Spinal cord (tissue), 10 donors: ENCODE results near the gene SORCS2. TPM values are rescaled to one million over a fixed set of nuclear protein-coding genes. Genes with fewer than 3 reads are reported as not detected.

Experiments
- DNase-seq, 6 donors: peaks; one replicate each; pipeline versions ENCODE4 v3.0.0 to v3.0.0-alpha.2; 2013 to 2015; ENCODE audit warnings: low spot score in 6 of 6, low read depth in 4 of 6
- H3K27ac ChIP-seq: one replicate; pipeline ENCODE4 v1.5.1; 2013; ENCODE audit warnings: low read depth, low read length, control low read depth
- H3K27me3 ChIP-seq: one replicate; pipeline ENCODE4 v1.6.1; 2013; ENCODE audit warnings: low read length; ENCODE audit not compliant: control insufficient read depth, insufficient read depth
- H3K36me3 ChIP-seq: one replicate; pipeline ENCODE4 v1.6.1; 2013; ENCODE audit warnings: low read length; ENCODE audit not compliant: control insufficient read depth, insufficient read depth
- H3K4me1 ChIP-seq: one replicate; pipeline ENCODE4 v1.6.1; 2013; ENCODE audit warnings: low read length; ENCODE audit not compliant: control insufficient read depth, insufficient read depth
- H3K4me3 ChIP-seq: one replicate; pipeline ENCODE4 v1.5.1; 2013; ENCODE audit warnings: low read depth, low read length, control low read depth
- H3K9me3 ChIP-seq: one replicate; pipeline ENCODE4 v1.6.1; 2013; ENCODE audit warnings: low read length; ENCODE audit not compliant: control insufficient read depth, insufficient read depth
- WGBS: methylation state at CpG from one replicate; pipeline ENCODE4 v1.1.5; 2013; ENCODE audit warnings: missing lambda C conversion rate; ENCODE audit not compliant: insufficient coverage; 5-methylcytosine and 5-hydroxymethylcytosine counted together
- polyA plus RNA-seq, 2 donors: library from polyadenylated mRNA; unstranded; fragments of 120-200 nt; gene quantifications; one replicate each; pipeline ENCODE4 v1.2.1, GENCODE V29; 2013; ENCODE audit not compliant: insufficient read length in 2 of 2
- total RNA-seq, 2 donors: library from RNA; depleted of rRNA in 1 of 2; stranded (reverse); fragments of 120-200 nt in 1 of 2; fragments of >200 nt in 1 of 2; gene quantifications; one replicate each; pipeline versions ENCODE4 v1.2.3 to v1.2.4, GENCODE V29; 2013 to 2014
- donor health status: healthy.

SORCS2 gene
- total and polyA plus RNA-seq, 4 donors = 7.3 to 24.8 (median 16.5) TPM

- no peaks in the 10 kb centered on the region for H3K27me3 ChIP-seq
- peaks cover 16% of the 10 kb centered on the region for H3K36me3 ChIP-seq
- no peaks in the 10 kb centered on the region for H3K9me3 ChIP-seq
- peaks cover 31% of the 10 kb centered on the region for H3K4me1 ChIP-seq
- WGBS = 56% methylated on average over 3 of the region's 4 CpGs
- H3K27ac ChIP-seq = no peak overlapping the region
- no peak for DNase-seq
- H3K4me3 ChIP-seq = no peak overlapping the region
Measured at GRCh38 chr4:7676398-7676922, 484.1 kb downstream of the SORCS2 start.

DNA sequence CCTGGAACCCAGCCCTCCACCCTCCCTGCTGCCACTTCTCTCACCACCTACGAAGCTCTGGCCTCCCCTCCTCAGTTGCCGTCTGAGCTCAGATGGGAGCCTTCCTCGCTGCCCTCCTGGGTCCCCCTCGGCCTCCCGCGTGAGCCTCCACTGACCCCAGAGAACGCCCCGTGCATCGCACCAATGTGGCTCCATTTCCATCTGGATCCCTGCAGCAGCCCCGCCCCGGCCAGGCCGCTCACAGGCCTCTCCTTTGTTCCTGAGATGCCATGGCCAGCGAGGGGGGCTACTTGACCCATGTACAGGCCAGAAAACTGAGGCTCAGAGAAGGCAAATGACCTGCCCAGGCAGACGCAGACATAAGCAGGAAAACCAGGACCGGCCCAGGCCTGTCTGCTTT lies 484.7 kb downstream of the SORCS2 start:
- no peak overlapping the region for H3K27ac ChIP-seq
- H3K4me3 ChIP-seq = no peak overlapping the region
- WGBS = 77% methylated on average over 15 of the region's 15 CpGs
- peaks cover 16% of the 10 kb centered on the region for H3K36me3 ChIP-seq
- H3K9me3 ChIP-seq = no peaks in the 10 kb centered on the region
- no peaks in the 10 kb centered on the region for H3K27me3 ChIP-seq
- no peak for DNase-seq
- H3K4me1 ChIP-seq = peaks cover 31% of the 10 kb centered on the region

GRCh38 chr4:7677799-7678301 lies 485.5 kb downstream of the SORCS2 start:
- WGBS = 83% methylated on average over 9 of the region's 11 CpGs
- DNase-seq = no peak

DNA sequence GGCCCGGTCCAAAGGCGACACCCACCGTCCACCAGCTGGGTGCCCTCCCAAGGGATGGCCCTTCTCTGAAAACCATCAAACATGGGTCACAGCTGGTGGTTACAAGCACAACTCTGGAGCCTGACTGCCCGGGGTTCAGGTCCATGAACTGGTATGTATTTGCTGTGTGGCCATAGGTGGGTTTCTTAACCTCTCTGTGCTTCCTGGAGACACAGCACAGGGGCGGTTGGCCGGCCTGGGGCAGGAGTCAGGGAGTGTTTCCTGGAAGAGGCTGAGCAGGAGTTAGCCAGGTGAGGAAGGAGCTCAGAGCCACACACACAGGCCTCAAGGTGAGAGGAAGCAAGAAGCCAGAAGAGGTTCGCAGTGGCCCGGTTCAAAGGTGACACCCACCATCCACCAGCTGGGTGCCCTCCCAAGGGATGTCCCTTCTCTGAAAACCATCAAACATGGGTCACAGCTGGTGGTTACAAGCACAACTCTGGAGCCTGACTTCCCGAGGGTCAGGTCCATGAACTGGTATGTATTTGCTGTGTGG lies 486.0 kb downstream of the SORCS2 start:
- no peak overlapping the region for H3K27ac ChIP-seq
- H3K4me1 ChIP-seq = peaks cover 31% of the 10 kb centered on the region
- no peak for DNase-seq
- H3K4me3 ChIP-seq = no peak overlapping the region
- no peaks in the 10 kb centered on the region for H3K27me3 ChIP-seq
- no peaks in the 10 kb centered on the region for H3K9me3 ChIP-seq
- 86% methylated on average over 8 of the region's 9 CpGs for WGBS
- peaks cover 20% of the 10 kb centered on the region for H3K36me3 ChIP-seq

More at GRCh38 chr4:7677799-7678301, 485.5 kb downstream of the SORCS2 start:
- Histone ChIP-seq H3K9me3 (no peaks in the 10 kb centered on the region), H3K36me3 (peaks cover 16% of the 10 kb centered on the region), H3K4me1 (peaks cover 31% of the 10 kb centered on the region), H3K27ac (no peak overlapping the region), H3K27me3 (no peaks in the 10 kb centered on the region), H3K4me3 (no peak overlapping the region)

DNA sequence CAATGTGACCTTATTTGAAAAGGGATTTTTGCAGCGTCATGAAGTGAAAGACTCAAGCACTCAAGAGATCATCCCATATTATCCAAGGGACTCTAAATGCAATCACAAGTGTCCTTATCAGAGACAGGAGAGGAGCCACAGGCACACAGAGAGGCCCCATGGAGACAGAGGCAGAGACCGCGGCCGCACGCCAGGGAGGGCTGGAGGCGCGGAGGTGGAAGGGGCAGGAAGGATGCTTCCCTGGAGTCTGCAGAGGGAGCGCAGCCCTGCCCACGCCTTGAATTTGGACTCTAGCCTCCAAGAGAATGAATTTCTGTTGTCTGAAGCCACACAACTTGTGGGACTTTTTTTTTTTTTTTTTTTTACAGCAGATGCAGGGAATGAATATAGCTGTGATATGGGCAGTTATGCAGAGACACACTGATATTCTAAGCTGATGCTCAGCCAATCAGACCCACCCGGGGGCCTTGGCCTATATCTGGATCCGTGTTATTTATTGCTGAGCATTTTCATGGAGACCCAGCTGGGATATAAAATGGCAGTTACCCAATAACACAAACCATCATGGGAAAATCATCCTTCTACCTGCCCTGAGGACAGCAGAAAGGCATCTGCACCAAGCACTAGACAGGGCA lies 487.2 kb downstream of the SORCS2 start:
- 55% methylated on average over 4 of the region's 11 CpGs for WGBS

GRCh38 chr4:7680106-7680505 lies 487.8 kb downstream of the SORCS2 start:
- peaks cover 29% of the 10 kb centered on the region for H3K36me3 ChIP-seq
- no peak overlapping the region for H3K27ac ChIP-seq
- 74% methylated on average over 10 of the region's 10 CpGs for WGBS
- no peak for DNase-seq
- no peaks in the 10 kb centered on the region for H3K9me3 ChIP-seq
- no peaks in the 10 kb centered on the region for H3K27me3 ChIP-seq
- H3K4me1 ChIP-seq = peaks cover 31% of the 10 kb centered on the region
- H3K4me3 ChIP-seq = no peak overlapping the region

More for the DNA sequence above, 487.2 kb downstream of the SORCS2 start:
- peak in 1 of 6 donors; percentile 88 for DNase-seq
- peaks cover 25% of the 10 kb centered on the region for H3K36me3 ChIP-seq
- H3K4me1 ChIP-seq = peaks cover 31% of the 10 kb centered on the region
- no peak overlapping the region for H3K4me3 ChIP-seq
- no peak overlapping the region for H3K27ac ChIP-seq
- no peaks in the 10 kb centered on the region for H3K27me3 ChIP-seq
- no peaks in the 10 kb centered on the region for H3K9me3 ChIP-seq

DNA sequence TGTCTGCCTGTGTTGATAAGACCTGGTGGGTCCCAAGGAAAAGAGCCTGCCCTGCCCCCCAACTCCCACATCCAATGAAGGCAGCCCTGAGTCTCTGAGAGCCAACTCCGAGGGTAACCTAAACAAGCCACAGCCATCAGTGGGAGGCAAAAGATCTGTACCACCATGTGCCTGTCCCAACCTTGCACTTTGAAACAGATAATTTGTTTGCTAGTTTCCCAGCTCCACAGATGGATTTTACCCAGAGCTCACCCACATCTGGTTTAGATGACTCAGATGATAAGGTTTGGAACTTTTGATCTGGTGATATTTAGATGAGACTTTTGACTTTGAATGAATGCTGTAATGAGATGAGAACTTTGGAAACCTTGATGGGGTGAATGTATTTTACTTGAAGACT lies 488.4 kb downstream of the SORCS2 start:
- no peak for DNase-seq
- Histone ChIP-seq H3K36me3 (peaks cover 26% of the 10 kb centered on the region), H3K9me3 (no peaks in the 10 kb centered on the region), H3K27ac (no peak overlapping the region), H3K4me3 (no peak overlapping the region), H3K27me3 (no peaks in the 10 kb centered on the region), H3K4me1 (peaks cover 31% of the 10 kb centered on the region)
- WGBS = 100% methylated on average over 1 of the region's 1 CpG

DNA sequence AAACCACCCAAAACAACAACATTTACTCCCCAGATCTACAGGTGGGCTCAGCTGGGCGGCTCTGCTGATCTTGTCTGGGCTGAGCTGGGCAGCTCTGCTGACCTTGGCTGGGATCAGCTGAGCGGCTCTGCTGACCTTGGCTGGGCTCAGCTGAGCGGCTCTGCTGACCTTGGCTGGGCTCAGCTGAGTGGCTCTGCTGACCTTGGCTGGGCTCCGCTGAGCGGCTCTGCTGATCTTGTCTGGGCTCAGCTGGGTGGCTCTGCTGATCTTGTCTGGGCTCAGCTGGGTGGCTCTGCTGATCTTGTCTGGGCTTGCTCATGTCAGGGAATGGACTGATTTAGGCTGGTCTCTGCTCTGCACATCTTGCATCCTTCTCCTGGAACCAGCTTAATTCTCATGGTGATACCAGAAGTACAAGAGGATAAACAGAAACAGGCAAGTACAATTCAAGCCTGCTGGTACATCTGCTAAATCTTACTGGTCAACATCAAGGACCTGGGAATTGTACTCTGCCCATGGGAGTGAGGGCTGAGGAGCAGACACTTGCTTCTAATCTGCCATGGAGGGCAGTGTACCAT lies 490.9 kb downstream of the SORCS2 start:
- H3K36me3 ChIP-seq = peaks cover 25% of the 10 kb centered on the region
- 93% methylated on average over 3 of the region's 5 CpGs for WGBS
- H3K27ac ChIP-seq = no peak overlapping the region
- H3K4me3 ChIP-seq = no peak overlapping the region
- DNase-seq = no peak
- H3K27me3 ChIP-seq = no peaks in the 10 kb centered on the region
- H3K4me1 ChIP-seq = peaks cover 16% of the 10 kb centered on the region
- H3K9me3 ChIP-seq = no peaks in the 10 kb centered on the region

GRCh38 chr4:7684294-7684693 lies 492.0 kb downstream of the SORCS2 start:
- WGBS = 73% methylated on average over 3 of the region's 3 CpGs
- H3K4me3 ChIP-seq = no peak overlapping the region
- H3K27me3 ChIP-seq = no peaks in the 10 kb centered on the region
- peaks cover 26% of the 10 kb centered on the region for H3K36me3 ChIP-seq
- peaks cover 10% of the 10 kb centered on the region for H3K4me1 ChIP-seq
- no peak for DNase-seq
- no peaks in the 10 kb centered on the region for H3K9me3 ChIP-seq
- H3K27ac ChIP-seq = no peak overlapping the region
